Dermis microvascular lymphatic vessel endothelial cell (primary cell): Measurements from ENCODE around the gene ACSM3. TPM values are rescaled to one million over a fixed set of nuclear protein-coding genes. Genes with fewer than 3 reads are reported as not detected.

ENCODE experiments used
- total RNA-seq: library from RNA; depleted of rRNA; stranded (reverse); fragments of >200 nt; gene quantifications from 2 replicates; pipeline ENCODE4 v1.2.1, GENCODE V29; 2014

Gene ACSM3
- total RNA-seq, 1 donor from 2014 or later = 0.13 TPM

Other genes starting within 250 kb of the ACSM3 start
- 0.13 and 0.38 TPM in 2 replicates for gene ACSM2B, start 187.6 kb upstream of the ACSM3 start, total RNA-seq
- gene ACSM1, start 66.3 kb upstream of the ACSM3 start, total RNA-seq = not detected in 2 replicates
- gene THUMPD1, start 22.2 kb upstream of the ACSM3 start, total RNA-seq = 57.3 and 82.7 TPM in 2 replicates
- gene ERI2, start 42.5 kb downstream of the ACSM3 start, total RNA-seq = 7.8 and 9.2 TPM in 2 replicates
- gene REXO5, start 42.5 kb downstream of the ACSM3 start, total RNA-seq = 2.7 and 2.9 TPM in 2 replicates
- 15.5 and 21.5 TPM in 2 replicates for gene DCUN1D3, start 136.3 kb downstream of the ACSM3 start, total RNA-seq
- gene LYRM1, start 136.8 kb downstream of the ACSM3 start, total RNA-seq = 33.5 and 41.0 TPM in 2 replicates